HG03025 (cell line): ENCODE results near the gene RBBP5.
"Not testable (repeated sequence)": the region's sequence is repeated elsewhere in the genome, so short reads cannot be mapped to it uniquely, and the experiment has no call there.

ENCODE experiments used
- ATAC-seq: cut with Tn5 transposase; IDR thresholded peaks from one replicate; pipeline ENCODE4 v1.9.1; 2021; ENCODE audit warnings: mild to moderate bottlenecking, moderate library complexity; ENCODE audit not compliant: unreplicated experiment, low FRiP score

The RBBP5 gene, protein sequence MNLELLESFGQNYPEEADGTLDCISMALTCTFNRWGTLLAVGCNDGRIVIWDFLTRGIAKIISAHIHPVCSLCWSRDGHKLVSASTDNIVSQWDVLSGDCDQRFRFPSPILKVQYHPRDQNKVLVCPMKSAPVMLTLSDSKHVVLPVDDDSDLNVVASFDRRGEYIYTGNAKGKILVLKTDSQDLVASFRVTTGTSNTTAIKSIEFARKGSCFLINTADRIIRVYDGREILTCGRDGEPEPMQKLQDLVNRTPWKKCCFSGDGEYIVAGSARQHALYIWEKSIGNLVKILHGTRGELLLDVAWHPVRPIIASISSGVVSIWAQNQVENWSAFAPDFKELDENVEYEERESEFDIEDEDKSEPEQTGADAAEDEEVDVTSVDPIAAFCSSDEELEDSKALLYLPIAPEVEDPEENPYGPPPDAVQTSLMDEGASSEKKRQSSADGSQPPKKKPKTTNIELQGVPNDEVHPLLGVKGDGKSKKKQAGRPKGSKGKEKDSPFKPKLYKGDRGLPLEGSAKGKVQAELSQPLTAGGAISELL

DNA sequence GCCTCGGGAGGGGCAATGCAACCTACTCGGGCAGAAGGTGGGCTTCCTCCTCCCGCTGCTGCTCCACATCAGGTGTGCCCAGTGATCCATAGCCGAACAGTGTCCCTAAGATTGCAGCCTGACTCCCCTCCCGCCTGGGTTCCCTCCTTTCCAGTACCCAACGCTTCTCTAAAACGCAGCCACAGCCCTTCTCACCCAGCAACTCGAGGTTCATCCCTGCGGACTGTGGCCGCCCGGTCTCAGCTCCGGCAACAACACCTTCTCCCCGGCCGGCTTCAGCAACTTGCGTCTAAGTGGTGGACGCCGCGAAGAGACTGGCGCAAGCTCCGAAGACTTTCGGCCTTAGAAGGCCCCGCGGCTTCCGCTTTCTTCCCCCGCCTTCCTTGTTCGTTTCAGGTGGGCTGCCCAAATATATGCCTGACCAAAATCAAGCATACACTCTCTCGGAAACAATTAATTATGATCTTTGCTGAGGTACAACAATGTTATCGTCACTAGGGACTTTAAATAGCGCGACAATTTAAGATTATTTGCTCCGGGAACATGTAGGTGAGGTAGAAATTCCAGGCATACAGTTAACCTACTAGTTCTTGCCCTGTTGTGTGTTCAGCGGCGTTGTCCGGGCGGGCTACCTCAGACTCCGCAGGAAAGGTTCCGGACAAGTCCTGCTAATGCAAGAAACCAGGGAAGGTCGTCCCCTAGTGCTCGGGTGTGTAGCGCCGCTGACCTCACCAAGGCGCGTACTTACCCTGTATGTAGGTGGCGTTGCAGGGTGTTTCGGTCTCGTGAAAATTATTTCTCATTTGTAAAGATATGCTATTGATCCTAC lies at the start of gene RBBP5:
TSS of gene RBBP5 (minus strand) at position 319 of the 829 bp plus-strand sequence. CDS start at position 214, 105 bp downstream.
- ATAC-seq = peak; percentile 80

DNA sequence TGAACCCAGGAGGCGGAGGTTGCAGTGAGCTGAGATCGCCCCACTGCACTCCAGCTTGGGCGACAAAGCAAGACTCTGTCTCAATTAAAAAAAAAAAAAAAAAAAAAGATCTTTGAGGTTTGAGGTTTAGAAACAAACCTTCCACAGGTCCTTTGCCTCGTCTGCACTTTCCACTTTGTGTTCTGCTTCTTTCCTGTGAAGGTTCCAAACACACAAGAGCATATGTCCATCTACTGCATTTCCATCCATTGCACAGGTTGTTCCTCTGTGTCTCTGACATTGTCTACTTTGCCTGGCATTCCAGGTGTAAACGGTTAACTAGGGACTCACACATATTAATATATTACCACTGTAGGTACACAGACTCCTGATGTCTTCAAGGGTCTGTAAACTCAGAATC lies 49.6 kb upstream of the RBBP5 start:
- no peak for ATAC-seq

DNA sequence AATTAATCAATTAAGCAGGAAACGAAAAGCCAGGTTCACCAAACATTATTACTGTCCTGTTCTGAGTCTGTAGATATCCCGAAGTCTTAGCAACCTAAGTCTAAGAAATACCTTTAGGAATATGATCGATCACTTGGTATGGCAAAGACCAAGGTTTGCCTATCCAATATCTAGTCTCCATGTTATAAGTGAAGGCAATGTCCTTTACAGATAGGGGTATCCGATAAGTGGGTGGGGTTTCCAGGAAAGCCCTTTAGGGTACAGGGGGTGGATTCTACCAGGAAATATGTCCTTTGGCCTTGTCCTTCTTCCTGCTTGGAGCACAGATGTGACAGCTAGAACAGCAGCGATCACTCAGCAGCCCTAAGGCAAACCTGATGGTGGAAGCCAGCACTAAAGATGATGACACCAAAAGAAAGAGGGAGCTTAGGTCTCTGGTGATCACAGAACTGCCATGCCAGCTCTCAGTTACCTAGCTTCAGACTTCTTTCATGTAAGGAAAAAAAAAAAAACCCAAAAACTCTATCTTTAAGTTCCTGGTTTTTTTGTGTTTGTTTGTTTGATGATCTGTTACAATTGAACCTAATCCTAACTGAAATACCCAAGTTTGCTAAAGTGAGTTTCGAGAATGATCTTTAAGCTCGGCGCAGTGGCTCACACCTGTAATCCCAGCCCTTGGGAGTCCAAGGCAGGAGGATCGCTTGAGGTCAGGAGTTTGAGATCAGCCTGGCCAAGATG lies 48.9 kb upstream of the RBBP5 start:
- no peak for ATAC-seq

DNA sequence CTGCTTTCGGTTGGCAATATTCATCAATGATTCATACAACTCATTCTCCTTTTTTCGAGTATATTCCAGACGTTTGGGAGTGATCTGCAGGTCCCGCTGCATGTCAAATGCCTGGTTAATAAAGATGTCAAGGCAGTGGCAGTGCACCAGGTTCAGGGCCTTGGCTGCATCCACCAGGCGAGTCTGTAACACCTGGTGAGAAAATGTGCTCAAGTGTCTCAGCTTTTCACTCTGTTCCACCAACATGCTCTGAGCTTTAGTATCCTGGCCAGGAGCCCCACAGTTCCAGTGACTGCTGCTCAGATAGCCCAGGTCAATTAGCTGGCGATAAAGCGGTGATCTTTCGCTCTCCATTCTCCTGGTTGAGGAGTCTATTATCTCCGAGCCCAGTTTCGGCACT lies 47.5 kb upstream of the RBBP5 start:
- no peak for ATAC-seq

DNA sequence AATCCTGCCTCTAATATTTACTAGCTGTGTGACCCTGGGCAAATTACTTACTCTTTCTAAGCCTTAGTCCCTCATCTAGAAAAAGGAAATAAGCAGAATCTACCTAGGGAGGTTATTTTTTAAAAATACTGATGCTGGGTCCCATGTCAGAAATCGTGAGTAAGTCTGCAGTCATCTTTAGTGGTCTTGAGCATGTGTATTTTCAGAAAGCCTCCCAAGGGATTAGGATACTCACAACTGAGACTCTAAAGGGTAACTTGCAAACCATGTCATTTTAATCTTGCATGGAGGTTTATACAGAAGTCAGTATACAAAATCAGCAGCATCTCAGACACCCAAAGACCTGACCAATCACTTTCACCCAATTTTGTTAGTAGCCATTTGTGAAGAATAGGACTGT lies 46.5 kb upstream of the RBBP5 start:
- no peak for ATAC-seq

DNA sequence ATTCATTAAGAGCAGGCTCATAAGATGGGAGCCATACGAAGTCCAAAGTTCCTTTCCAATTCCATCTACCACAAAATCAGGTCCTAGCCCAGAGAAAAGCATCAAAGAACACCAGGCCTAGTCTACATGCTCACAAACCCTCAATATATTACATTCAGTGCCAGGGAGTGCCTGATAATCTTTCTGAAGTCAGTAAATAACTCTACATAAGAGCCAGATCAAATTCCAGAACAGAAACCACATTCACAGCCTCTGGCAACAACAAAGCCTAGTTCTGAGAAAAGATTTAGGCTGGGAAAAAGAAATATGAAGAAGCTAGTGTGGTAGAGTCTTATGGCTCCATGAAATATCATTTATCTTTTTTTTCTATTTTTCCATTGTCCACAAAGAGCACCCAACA lies 40.5 kb upstream of the RBBP5 start:
- ATAC-seq = no peak

DNA sequence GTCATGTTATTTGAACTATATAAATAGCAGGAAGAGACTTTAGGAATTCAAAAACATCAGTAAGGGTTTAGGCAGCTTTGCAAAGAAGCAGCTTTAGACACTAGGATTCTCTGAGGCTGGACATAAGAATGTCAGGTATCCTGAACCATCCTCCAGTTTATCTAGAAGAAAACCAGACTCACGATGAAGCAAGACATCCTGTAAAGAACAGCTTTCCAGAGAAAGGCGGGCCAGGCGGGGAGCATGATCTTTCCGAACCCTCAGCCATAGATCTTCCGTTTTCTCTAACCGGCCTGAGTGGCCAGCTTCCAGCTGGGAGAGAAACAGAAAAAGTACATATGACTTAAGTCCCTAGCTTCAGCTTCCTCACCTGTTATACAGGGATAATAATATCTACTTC lies 39.3 kb upstream of the RBBP5 start:
- ATAC-seq = no peak

DNA sequence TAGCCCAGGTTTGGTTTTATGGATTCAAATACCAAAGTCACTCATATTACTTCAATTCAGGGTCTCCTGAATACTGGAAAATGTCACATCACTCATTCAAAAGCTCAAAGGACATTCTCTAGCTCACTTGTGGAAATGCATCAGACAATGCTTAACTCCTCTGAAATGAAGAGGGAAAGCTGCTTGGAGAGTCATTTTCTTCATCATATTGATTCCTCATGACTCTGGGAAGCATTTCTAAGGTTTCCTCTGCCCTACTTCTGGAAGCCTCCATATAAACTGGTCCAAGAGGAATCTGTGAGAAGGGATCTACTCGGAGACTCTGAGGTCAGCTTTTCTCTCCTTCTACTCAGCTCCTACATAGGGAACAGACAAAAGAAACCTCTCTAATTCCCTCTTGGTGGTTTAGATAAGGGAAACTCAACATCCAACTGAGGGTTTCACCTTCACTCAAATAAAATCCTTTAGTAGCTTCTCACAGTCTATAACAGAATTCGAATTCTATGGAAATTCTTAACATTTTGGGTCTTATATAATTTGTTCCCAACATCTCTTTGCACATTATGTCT lies 36.4 kb upstream of the RBBP5 start:
- ATAC-seq = no peak

DNA sequence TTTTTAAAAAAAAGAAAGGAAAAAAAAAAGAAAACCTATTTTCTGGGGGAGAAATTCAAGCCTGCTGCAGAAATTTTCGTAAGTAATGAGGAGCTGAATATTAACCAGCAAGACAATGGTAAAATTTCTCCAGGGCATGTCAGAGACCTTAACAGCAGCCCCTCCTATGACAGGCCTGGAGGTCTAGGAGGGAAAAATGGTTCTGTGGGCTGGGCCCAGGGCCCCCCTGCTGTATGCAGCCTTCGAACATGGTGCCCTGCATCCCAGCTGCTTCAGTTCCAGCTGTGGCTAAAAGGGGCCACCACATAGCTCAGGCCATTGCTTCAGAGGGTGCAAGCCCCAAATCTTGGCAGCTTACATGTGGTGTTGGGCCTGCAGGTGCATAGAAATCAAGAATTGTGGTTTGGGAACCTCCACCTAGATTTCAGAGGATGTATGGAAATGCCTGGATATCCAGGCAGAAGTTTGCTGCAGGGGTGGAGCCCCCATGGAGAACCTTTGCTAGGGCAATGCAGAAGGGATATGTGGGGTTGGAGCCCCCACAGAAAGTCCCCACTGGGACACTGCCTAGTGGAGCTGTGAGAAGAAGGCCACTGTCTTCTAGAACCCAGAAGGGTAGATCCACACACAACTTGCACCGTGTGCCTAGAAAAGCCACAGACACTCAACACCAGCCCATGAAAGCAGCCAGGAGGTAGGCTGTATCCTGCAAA lies 34.0 kb upstream of the RBBP5 start:
- not testable (repeated sequence) for ATAC-seq

DNA sequence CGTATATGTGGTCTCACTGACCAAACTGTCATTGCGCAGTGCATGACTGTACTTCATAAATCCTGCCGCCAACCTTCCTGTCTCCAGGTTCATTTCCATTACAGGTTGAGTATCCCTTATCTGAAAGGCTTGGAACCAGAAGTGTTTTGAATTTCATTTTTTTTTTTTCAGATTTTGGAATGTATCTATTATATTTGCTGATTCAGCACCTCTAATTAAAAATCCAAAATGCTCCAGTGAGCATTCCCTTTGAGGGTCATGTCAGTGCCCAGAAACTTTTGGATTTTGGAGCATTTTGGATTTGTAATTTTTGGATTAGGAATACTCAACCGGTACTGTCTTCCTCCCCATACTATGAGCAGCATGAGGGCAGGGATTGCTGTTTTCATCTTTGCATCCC lies 30.7 kb upstream of the RBBP5 start:
- ATAC-seq = no peak

DNA sequence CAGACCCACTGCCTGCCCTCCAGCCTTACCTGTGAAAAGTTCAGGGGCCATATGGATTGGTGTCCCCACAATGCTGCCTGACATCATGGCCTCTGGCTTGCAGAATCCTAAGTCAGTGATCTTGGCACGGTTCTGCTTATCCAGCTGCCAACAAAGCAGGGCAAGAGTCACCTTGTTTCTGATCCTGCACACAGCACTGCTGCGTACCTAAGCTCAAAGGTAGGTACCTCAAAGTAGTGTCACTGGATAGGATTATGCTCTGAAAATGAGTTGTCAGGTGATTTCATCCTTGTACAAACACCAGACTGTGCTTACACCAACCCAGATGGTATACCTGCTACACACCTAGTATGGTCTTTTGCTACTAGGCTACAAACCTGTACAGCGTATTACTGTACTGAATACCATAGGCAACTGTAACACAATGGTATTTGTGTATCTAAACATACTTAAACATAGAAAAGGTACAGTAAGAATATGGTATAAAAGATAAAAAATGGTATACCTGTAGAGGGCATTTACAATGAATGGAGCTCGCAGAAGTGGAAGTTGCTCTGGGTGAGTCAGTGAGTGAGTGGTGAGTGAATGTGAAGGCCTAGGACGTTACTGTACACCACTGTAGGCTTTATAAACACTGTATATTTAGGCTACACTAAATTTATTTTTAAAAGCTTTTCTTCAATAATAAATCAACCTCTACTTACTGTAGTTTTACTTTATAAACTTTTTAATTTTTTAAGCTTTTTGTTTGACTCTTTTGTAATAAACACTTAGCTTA lies 29.1 kb upstream of the RBBP5 start:
- no peak for ATAC-seq

DNA sequence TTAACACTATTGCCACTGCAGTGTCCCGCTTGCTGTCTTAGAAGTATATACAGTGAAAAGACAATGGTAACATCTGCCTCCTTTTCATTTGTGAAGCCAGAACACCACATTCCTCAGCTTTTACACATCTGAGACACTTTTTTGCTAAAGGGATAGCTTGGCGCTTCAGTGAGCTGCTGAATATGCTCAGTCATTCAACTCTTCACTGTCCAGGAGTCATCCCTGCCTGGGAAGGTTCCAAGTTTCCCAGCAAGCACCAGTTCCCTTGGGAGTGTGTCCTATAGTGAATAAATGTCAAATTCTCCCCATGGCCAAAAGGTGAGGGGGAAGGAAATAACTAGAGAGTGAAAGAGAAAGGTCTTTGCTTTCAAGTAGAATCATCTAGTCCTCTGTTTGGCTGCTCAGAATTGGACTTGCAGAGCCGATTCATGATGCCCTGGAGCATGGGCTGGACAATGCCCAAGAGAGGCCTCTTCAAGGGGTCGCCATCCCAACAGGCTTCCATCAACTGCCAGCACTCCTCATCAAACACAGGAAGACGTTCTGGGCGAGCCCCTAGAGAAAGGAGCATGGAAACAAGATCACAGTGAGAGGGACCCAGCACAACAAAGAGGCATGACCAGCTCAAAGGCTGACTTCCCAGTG lies 25.5 kb upstream of the RBBP5 start:
- no peak for ATAC-seq

DNA sequence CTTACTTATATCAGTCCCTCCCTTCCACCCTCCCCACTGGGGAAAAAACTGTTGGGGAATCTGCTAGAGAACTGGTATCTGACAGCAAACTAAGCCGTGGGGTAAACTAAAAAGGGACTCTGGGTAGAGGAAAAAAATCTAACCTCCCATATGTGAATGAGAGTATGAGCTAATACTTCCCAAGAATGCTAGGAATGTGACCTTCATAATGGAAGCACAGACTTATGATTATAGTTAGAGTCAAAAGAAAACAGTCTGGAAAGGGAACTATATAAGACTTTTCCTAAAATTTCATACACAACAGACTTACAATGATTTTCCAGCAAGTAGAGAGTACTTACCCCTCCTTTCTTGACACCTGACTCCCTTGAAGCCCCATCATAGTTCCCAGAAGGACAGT lies 23.0 kb upstream of the RBBP5 start:
- ATAC-seq = no peak

DNA sequence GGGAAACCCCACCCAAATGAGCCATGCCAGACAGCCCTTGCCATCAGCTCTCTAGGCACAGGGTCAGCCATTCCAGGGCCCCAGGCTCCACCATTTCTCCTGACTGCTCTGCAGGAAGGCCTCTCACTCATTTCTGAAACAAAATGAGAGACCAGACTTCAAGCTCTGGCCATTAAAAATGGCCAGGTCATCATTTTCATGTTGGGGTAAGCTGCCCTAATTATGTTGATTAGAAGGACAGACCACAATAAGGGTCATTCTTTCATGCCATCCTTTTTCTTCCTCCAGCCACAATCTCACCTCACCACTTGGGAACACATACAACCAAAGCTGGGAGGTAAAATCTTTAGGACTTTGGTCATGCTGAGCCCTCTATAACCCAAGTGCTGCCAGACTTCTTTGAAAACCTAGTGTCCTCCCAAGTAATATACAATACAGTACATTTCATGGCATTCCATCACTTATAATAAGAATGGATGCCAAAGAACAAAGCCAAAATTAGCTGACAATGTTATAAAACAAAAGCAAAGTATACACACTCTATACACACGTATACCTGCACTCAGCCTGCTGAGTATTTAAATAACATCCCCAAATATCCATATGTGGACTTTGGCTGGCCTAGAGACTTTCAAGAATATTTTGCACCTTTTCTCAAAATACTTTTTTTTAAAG lies 22.4 kb upstream of the RBBP5 start:
- ATAC-seq = no peak

DNA sequence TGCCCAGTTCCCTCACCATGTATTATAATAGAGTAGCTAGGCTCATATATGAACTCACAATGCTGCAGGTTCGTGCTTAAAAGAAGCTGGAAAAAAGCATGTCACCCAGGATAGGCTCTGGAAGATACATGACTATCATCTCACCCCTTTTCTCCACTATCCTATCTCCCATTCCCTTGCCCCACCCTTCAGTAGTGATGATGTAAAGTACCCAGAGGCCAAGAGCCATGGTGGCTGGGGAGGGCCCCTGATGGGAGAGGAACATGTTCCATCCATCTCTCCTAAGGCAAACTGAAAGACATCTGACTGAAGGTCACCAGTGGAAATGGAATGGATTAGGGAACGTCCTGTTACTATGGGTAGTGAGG lies 20.3 kb upstream of the RBBP5 start:
- ATAC-seq = no peak

DNA sequence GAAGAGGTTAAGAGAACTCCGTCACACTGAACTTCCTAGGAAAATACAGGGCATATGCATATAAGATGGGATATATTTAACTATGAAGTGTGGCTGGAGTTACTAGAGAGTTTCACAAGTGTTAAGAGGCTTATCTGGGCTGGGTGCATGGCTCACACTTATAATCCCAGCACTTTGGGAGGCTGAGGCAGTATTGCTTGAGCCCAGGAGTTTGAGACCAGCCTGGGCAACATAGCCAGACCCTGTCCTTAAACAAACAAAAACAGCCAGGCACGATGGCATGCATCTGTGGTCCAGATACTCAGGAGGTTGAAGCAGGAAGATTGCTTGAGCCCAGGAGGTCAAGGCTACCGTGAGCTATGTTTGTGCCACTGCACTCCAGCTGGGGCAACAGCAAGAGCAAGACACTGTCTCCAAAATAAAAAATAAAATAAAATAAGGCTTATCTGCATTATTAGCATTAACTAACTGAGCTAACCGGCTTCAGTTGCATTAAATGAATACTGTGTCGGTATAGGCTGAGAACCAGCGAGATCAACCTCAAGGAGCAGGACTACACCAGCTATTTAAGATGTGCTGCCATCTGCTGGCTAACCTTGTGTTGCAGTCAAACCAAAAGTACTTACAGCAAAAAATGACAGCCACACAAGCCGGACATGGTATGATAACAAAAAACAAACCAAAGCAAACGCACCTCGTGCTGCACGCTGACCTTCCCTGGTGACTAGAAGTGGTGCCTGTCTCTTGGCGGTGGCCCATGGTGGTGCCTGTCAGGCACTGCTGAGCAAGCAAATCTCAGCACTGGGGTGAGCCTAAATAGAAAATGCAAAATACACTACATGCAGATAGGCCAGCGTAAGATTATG lies 19.7 kb upstream of the RBBP5 start:
- no peak for ATAC-seq

DNA sequence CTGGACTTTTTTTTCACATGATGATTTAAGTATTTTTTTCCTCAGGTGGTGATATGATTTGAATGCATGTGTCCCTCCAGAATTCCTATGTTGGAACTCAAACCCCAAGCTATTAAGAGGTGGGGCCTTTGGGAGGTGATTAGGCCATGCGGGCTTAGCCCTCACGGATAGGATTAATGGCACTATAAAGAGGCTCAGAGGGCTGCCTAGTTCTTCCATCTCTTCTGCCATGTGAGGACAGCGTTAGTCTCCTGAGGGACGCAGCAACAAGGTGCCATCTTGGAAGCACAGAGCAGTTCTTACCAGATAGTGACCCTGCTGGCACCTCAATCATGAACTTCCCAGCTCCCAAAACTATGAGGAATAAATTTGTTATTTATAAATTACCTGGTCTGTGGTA lies 18.3 kb upstream of the RBBP5 start:
- ATAC-seq = no peak
